Neural cell (in vitro differentiated cells): Measurements from ENCODE around the gene PMEL. TPM values are rescaled to one million over a fixed set of nuclear protein-coding genes. Genes with fewer than 3 reads are reported as not detected.

Source experiments
- H2AFZ ChIP-seq: fragments of 200-600, 300-800 bp; sonication (generic), shearing (Covaris generic); 2 replicates; pipeline ENCODE4 v1.6.0; 2014; ENCODE audit warnings: low read depth, mild to moderate bottlenecking, antibody characterized with exemption, low read length, moderate library complexity
- H3F3A ChIP-seq: fragments of 200-600 bp; shearing (Covaris generic); 2 replicates; pipeline ENCODE4 v1.6.1; 2016; ENCODE audit warnings: mild to moderate bottlenecking, moderate library complexity, mixed read lengths, antibody characterized with exemption, low read length; ENCODE audit not compliant: insufficient read depth, poor library complexity, severe bottlenecking
- H3K27ac ChIP-seq: fragments of 200-600, 300-800 bp; sonication (generic), shearing (Covaris generic); 2 replicates; pipeline ENCODE4 v1.5.1; 2014; ENCODE audit warnings: mild to moderate bottlenecking, low read length, moderate library complexity
- H3K27me3 ChIP-seq: fragments of 300-800, 200-600 bp; sonication (generic), shearing (Covaris generic); 2 replicates; pipeline ENCODE4 v1.6.0; 2014; ENCODE audit warnings: mild to moderate bottlenecking, low read depth, low read length, moderate library complexity; ENCODE audit not compliant: insufficient read depth
- H3K36me3 ChIP-seq: fragments of 300-800, 200-600 bp; sonication (generic), shearing (Covaris generic); 2 replicates; pipeline ENCODE4 v1.5.1; 2014; ENCODE audit warnings: mild to moderate bottlenecking, antibody characterized with exemption, low read length, moderate library complexity; ENCODE audit not compliant: insufficient read depth
- H3K4me2 ChIP-seq: fragments of 300-800, 200-600 bp; sonication (generic), shearing (Covaris generic); 2 replicates; pipeline ENCODE4 v1.6.0; 2014; ENCODE audit warnings: mild to moderate bottlenecking, low read length
- H3K4me3 ChIP-seq: fragments of 300-800, 200-600 bp; sonication (generic), shearing (Covaris generic); 2 replicates; pipeline ENCODE4 v1.5.1; 2014; ENCODE audit warnings: mild to moderate bottlenecking, low read length, moderate library complexity
- H3K79me2 ChIP-seq: fragments of 200-600 bp; shearing (Covaris generic); replicated peaks from 2 replicates; pipeline ENCODE4 v1.6.0; 2014; ENCODE audit warnings: mild to moderate bottlenecking, low read length, moderate library complexity; ENCODE audit not compliant: insufficient read depth
- H3K9ac ChIP-seq: fragments of 300-800, 200-600 bp; sonication (generic), shearing (Covaris generic); 2 replicates; pipeline ENCODE4 v1.6.1; 2016; ENCODE audit warnings: mild to moderate bottlenecking, low read length, mixed read lengths
- H3K9me2 ChIP-seq: fragments of 200-600 bp; shearing (Covaris generic); 2 replicates; pipeline ENCODE4 v1.6.1; 2016; ENCODE audit warnings: mild to moderate bottlenecking, low read length, mixed read lengths; ENCODE audit not compliant: insufficient read depth
- H3K9me3 ChIP-seq: fragments of 200-600, 300-800 bp; sonication (generic), shearing (Covaris generic); 2 replicates; pipeline ENCODE4 v1.6.1; 2016; ENCODE audit warnings: mild to moderate bottlenecking, mixed run types, low read length, moderate library complexity, mixed read lengths
- H4K20me1 ChIP-seq: fragments of 200-600 bp; shearing (Covaris generic); 2 replicates; pipeline ENCODE4 v1.6.1; 2016; ENCODE audit warnings: mild to moderate bottlenecking, mixed run types; ENCODE audit not compliant: insufficient read depth
- EP300 ChIP-seq: fragments of 450-650 bp; conservative IDR thresholded peaks from 2 replicates; pipeline ENCODE4 v1.6.1; 2014; ENCODE audit warnings: antibody characterized with exemption, mild to moderate bottlenecking, moderate library complexity; ENCODE audit not compliant: poor library complexity, severe bottlenecking
- EZH2 ChIP-seq: fragments of 200-600, 300-800 bp; shearing (Covaris generic), sonication (generic); IDR thresholded peaks from 2 replicates; pipeline ENCODE4 v1.6.1; 2014; ENCODE audit warnings: antibody characterized with exemption, low read length, borderline replicate concordance, mild to moderate bottlenecking; ENCODE audit not compliant: insufficient read depth, poor library complexity, severe bottlenecking
- MXI1 ChIP-seq: fragments of 450-650 bp; conservative IDR thresholded peaks from 2 replicates; pipeline ENCODE4 v1.6.1; 2014; ENCODE audit warnings: antibody characterized with exemption, mild to moderate bottlenecking; ENCODE audit not compliant: poor library complexity, severe bottlenecking
- POLR2AphosphoS5 ChIP-seq: IDR thresholded peaks from 2 replicates; pipeline ENCODE4 v1.6.1; 2012
- RAD21 ChIP-seq: fragments of 450-650 bp; conservative IDR thresholded peaks from 2 replicates; pipeline ENCODE4 v1.6.1; 2014; ENCODE audit warnings: antibody characterized with exemption, mild to moderate bottlenecking, moderate library complexity
- SMC3 ChIP-seq: fragments of 450-650 bp; conservative IDR thresholded peaks from 2 replicates; pipeline ENCODE4 v1.6.1; 2014; ENCODE audit warnings: antibody characterized with exemption, mild to moderate bottlenecking, moderate library complexity; ENCODE audit not compliant: poor library complexity
- TAF1 ChIP-seq: IDR thresholded peaks from 2 replicates; pipeline ENCODE4 v1.6.1; 2012; ENCODE audit warnings: low read depth
- polyA plus RNA-seq: library from polyadenylated mRNA; depleted of rRNA; stranded (reverse); fragments of >200 nt; gene quantifications from 2 replicates; pipeline ENCODE4 v1.2.3, GENCODE V29; 2014
- TF ChIP-seq, protein P1 (sequence below): IDR thresholded peaks from 2 replicates; pipeline ENCODE4 v1.6.1; 2012; ENCODE audit warnings: borderline replicate concordance
- TF ChIP-seq, protein P2 (sequence below): fragments of 450-650 bp; IDR thresholded peaks from 2 replicates; pipeline ENCODE4 v1.5.1; 2014; ENCODE audit warnings: antibody characterized with exemption, mild to moderate bottlenecking, moderate library complexity; ENCODE audit not compliant: poor library complexity, severe bottlenecking

PMEL gene
- polyA plus RNA-seq, 1 donor from 2014 or later, result not detected

- no peaks in the 10 kb centered on the region for H3K9me3 ChIP-seq
- no peaks in the 10 kb centered on the region for H3F3A ChIP-seq
Measured at GRCh38 chr12:55969356-55969755, 3.5 kb upstream of the PMEL start.

DNA sequence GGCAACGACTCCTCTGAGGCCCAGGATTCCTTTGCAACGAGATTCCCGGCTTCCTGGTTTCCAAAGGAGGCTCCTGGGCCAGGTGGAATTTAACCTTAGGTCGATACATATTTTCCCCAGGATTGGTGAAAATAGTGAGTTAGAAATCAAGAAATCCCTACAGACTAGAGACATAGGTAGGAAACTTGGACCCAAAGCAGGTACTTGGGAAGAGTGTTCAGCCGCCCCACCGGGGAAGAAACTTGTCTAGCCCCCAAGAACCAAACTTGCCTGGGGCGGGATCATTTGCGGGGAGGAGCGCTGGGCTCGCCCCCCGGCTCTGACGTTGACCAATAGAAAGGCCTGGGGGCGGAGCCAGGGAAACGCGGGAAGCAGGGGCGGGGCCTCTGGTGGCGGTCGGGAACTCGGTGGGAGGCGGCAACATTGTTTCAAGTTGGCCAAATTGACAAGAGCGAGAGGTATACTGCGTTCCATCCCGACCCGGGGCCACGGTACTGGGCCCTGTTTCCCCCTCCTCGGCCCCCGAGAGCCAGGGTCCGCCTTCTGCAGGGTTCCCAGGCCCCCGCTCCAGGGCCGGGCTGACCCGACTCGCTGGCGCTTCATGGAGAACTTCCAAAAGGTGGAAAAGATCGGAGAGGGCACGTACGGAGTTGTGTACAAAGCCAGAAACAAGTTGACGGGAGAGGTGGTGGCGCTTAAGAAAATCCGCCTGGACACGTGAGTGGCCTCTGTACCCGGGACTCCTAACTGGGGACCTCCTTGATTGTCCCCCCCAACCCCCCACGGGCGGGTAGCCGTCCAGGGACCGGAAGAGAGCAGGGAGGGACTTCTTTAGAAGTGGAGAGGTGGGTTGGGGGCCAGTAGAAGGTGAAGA, 803 bp upstream of the PMEL start, which contains the start of gene CDK2:
Gene CDK2 (plus strand): TSS at position 423 of the 874 bp plus-strand sequence. CDS start 179 bp downstream, at position 602.
- H3K9me2 ChIP-seq, result no peaks in the 10 kb centered on the region
- H3K4me2 ChIP-seq, result peak within 1 kb of the TSS; percentile 68
- no peaks in the 10 kb centered on the region for H3K9me3 ChIP-seq
- H3K27ac ChIP-seq, result no peak within 1 kb of the TSS
- H3F3A ChIP-seq, result no peaks in the 10 kb centered on the region
- H3K79me2 ChIP-seq, result no peaks in the 10 kb centered on the region
- H3K9ac ChIP-seq, result peak within 1 kb of the TSS; percentile 34
- no peaks in the 10 kb centered on the region for H3K36me3 ChIP-seq
- no peak for TF ChIP-seq EZH2
- TF ChIP-seq, protein P1, sequence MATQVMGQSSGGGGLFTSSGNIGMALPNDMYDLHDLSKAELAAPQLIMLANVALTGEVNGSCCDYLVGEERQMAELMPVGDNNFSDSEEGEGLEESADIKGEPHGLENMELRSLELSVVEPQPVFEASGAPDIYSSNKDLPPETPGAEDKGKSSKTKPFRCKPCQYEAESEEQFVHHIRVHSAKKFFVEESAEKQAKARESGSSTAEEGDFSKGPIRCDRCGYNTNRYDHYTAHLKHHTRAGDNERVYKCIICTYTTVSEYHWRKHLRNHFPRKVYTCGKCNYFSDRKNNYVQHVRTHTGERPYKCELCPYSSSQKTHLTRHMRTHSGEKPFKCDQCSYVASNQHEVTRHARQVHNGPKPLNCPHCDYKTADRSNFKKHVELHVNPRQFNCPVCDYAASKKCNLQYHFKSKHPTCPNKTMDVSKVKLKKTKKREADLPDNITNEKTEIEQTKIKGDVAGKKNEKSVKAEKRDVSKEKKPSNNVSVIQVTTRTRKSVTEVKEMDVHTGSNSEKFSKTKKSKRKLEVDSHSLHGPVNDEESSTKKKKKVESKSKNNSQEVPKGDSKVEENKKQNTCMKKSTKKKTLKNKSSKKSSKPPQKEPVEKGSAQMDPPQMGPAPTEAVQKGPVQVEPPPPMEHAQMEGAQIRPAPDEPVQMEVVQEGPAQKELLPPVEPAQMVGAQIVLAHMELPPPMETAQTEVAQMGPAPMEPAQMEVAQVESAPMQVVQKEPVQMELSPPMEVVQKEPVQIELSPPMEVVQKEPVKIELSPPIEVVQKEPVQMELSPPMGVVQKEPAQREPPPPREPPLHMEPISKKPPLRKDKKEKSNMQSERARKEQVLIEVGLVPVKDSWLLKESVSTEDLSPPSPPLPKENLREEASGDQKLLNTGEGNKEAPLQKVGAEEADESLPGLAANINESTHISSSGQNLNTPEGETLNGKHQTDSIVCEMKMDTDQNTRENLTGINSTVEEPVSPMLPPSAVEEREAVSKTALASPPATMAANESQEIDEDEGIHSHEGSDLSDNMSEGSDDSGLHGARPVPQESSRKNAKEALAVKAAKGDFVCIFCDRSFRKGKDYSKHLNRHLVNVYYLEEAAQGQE, result no peak
- no peak for TF ChIP-seq MXI1
- no peak for TF ChIP-seq EP300
- no peak for TF ChIP-seq RAD21
- TF ChIP-seq SMC3, result no peak
- TF ChIP-seq TAF1, result no peak
- TF ChIP-seq POLR2AphosphoS5, result no peak
- TF ChIP-seq, protein P2, sequence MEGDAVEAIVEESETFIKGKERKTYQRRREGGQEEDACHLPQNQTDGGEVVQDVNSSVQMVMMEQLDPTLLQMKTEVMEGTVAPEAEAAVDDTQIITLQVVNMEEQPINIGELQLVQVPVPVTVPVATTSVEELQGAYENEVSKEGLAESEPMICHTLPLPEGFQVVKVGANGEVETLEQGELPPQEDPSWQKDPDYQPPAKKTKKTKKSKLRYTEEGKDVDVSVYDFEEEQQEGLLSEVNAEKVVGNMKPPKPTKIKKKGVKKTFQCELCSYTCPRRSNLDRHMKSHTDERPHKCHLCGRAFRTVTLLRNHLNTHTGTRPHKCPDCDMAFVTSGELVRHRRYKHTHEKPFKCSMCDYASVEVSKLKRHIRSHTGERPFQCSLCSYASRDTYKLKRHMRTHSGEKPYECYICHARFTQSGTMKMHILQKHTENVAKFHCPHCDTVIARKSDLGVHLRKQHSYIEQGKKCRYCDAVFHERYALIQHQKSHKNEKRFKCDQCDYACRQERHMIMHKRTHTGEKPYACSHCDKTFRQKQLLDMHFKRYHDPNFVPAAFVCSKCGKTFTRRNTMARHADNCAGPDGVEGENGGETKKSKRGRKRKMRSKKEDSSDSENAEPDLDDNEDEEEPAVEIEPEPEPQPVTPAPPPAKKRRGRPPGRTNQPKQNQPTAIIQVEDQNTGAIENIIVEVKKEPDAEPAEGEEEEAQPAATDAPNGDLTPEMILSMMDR, result no peak
- H3K4me3 ChIP-seq, result peak within 1 kb of the TSS; percentile 83
- no peaks in the 10 kb centered on the region for H3K27me3 ChIP-seq
- no peaks in the 10 kb centered on the region for H4K20me1 ChIP-seq
- peak within 1 kb of the TSS; percentile 57 for H2AFZ ChIP-seq

More at GRCh38 chr12:55969356-55969755, 3.5 kb upstream of the PMEL start:
- no peaks in the 10 kb centered on the region for H3K27me3 ChIP-seq
- H3K9ac ChIP-seq, result no peak overlapping the region
- no peaks in the 10 kb centered on the region for H3K9me2 ChIP-seq
- H3K79me2 ChIP-seq, result peaks cover 12% of the 10 kb centered on the region
- H2AFZ ChIP-seq, result no peak overlapping the region
- H3K27ac ChIP-seq, result no peak overlapping the region
- no peak overlapping the region for H3K4me2 ChIP-seq
- H3K36me3 ChIP-seq, result no peaks in the 10 kb centered on the region
- no peaks in the 10 kb centered on the region for H4K20me1 ChIP-seq
- TF ChIP-seq, protein P1, result no peak
- TF ChIP-seq EP300, result no peak
- TF ChIP-seq MXI1, result no peak
- TF ChIP-seq RAD21, result no peak
- TF ChIP-seq, protein P2, result no peak
- no peak overlapping the region for H3K4me3 ChIP-seq
